ENCODE results near the gene RRP8.

RRP8 gene

DNA sequence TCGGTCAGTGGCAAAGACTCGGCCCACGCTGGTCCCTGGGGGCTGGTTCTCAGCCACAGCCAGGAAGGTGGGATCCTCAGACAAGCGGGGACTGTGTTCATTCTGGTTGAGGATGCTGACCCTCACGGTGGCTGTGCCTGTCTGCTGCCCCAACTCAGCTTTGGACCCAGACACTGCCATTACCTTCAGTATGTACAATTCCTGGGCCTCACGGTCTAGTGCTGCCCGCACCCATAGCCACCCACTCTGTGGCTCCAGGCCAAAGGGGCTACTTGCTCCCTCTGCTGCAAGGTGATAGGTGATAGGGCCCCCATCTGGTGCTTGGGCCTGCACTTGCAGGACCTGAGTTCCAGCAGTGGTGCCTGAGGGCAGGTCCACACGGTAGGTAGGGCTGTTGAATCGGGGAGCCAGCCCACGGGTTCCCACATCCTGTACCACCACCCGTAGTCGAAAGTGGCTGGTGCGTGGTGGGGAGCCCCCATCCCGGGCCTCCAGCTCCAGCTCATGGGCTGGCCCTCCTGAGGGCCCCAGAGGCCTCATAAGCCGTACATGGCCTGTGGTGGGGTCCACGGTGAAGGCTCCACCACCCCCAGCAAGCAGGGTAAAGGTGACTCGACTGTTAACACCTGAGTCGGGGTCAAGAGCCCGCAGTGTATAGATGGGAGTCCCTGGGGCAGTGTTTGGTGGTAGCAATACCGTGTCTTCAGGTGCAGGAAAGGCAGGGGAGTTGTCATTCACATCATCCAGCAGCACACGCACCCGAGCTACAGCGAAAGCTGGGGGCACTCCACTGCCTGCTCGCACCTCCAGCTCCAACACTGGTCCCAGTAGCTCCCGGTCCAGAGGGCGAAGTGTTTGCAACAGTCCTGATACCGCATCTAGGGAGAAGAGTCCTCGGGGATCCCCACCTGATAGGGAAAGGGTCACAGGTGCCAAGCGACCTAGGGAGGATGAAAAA is 29.0 kb upstream of the RRP8 start:
- DNase-seq = no peak

- no peak for DNase-seq
Measured at GRCh38 chr11:6631361-6631890, 28.0 kb upstream of the RRP8 start.

DNA sequence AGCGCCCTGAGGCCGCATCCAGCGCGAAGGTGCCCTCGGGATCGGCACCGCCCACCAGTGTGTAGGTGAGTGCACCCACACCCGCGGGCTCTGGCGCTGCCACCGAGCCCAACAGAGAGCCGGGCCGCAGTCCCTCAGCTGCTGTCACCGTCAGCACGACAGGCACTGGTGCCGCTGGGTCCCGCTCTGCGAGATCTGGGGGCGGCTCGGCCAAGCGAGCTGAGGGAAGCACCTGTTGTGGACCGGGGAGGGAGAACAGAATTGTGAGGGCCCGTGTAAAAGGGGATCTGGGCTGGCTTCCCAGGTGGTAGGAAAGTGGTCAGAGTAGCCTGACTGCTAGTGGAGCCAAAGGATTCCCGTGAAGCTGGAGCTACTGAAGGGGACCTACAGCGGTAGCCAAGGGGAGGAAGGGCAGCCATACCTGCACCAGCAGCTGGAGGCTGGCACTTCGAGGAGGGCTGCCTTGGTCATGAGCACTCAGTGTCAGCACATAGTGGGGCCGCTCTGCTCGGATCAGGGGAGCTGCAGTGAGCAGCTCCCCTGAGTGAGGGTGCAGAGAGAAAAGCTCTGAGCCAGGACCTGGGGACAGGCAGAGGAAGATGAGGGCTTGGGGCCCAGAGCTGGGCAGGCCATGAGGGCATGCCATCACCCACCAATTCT is 27.3 kb upstream of the RRP8 start:
- no peak for DNase-seq

- DNase-seq = no peak
Measured at GRCh38 chr11:6629892-6630631, 26.6 kb upstream of the RRP8 start.

DNA sequence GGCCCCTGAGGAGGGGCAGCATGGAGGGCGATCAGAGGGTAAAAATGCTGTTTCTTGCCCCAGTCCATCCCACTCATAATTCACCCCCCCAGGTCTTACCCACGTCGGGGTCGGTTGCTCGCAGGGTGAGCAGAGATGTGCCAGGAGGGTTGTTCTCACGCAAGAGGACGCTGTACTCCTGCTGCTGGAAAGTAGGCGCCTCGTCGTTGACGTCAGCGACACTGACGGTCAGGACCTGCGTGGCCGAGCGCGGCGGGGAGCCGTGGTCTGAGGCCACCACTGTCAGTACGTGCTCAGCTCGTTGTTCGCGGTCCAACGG is 26.1 kb upstream of the RRP8 start:
- DNase-seq = no peak

- no peak for DNase-seq
Measured at GRCh38 chr11:6628526-6628925, 25.1 kb upstream of the RRP8 start.

DNA sequence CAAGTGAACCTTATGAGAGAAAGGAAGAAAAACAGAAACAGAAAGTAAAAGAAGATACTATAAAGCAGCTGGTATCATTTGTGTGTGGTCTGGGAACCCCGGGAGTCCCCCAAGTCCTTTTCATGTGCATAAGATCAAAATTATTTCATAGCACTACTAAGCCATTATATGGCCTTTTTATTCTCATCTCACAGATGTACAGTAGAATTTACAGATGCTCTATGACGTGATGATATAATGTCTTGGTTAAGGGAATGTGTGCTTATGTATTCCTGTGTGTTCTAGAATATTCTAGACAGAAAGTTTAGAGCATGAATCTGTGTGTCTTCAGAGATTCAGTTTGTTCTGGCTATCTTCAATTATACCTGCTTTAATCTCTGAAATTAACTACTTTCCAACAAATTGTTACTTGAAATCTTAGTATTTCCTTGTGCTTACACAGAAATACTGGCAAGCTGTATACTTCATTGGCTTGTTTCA is 24.4 kb upstream of the RRP8 start:
- DNase-seq = no peak

DNA sequence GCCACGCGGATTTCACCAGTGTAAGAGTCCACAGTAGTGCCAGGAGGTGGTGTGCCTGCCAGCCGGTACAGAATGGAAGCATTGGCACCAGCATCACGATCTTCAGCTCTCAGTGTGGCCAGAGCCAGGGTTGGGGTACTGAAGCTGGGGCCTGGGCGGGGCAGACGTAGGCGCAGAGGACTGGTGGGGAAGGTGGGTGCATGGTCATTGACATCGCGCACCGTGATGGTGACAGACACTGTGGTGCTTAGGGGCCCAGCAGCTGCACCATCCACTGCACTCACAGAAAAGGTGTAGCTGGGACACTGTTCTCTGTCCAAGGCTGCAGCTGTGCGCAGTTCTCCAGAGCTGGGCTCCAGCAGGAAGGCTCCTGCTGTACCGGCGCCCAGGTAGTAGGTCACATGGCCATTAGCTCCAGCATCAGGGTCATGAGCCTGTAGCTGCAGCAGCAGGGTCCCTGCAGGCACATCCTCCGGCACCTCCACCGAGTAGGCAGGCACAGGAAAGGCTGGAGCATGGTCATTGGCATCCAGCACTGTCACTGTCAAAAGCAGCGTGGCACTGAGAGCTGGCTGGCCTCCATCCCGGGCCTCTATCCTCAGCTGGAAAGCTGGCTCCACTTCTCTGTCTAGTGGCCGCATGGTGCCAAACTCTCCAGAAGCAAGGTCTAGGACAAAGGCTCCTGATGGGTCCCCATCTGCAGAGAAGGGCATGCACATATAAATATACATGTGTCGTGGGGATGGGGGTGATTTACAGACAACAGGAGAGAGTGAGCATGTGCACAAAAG is 23.8 kb upstream of the RRP8 start:
- no peak for DNase-seq

DNA sequence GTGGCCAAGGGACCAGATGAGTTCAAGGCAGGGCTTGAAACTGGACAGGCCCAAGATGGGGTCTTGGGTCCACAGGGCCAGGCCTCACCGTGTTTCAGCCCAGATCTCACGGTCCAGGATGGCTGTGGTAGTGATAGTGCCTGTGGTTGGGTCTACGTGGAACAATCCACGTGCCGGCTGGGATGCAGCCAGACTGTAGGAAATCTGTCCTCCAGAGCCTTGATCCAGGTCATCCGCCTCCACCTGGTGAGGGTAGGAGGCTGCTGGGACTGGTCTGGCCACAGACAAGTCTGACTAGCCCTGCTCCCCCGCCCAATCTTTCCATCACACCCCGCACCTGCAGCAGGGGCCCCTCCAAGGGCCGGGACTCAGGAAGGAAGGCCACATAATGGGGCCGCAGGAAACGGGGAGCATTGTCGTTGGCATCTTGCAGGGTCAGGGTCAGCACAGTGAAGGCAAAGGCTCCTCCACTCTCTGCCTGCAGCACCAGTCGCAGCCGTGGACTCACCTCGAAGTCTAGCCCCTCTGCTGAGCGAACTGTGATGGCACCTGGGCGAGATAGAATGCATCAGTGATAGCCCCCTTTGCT is 22.5 kb upstream of the RRP8 start:
- DNase-seq = no peak

GRCh38 chr11:6625156-6625831 is 21.9 kb upstream of the RRP8 start:
- DNase-seq = no peak

GRCh38 chr11:6623391-6624363 is 20.3 kb upstream of the RRP8 start:
- no peak for DNase-seq

DNA sequence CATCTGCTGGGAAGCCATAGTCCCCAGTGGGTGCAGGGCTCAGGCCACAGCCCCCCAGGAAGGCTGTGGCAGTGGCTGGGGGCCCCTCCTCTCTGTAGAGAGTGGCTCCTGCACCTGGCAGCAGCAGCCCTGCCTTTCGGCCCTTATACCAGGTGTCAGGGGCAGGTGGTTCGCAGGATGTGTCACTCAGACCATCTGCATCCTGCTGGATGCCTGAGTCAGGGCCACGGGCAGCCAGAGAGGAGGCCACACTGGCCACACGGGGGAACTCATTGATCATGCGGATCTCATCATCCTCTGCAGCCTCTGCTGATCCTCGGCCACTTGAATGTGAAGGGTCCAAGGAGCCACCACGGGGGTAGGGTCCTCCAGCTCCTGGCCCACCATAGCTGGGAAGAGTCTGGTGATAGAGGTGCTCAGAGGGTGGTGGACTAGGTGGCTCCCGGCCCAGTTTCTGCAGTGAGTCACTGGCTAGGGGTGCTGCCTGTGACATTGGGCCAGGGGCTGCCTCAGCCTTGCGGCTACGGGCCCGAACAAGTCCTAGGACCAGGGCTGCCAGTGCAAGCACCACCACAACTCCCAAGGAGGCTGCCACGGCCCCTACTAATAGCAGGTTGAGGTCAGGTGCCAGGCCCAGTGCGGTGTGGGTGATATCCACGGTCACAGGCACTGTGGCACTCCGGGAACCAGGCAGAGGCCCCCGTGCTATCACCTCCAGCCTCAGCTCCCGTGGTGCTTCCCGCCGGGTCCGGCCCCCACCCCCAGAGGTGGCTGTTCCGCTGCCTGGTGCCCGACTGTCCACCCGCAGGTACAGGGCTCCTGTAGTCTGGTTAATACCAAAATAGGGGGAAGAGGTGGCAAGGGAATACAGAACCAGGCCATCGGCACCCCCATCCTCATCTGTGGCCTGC is 19.1 kb upstream of the RRP8 start:
- no peak for DNase-seq

GRCh38 chr11:6621711-6622211 is 18.3 kb upstream of the RRP8 start:
- DNase-seq = no peak

DNA sequence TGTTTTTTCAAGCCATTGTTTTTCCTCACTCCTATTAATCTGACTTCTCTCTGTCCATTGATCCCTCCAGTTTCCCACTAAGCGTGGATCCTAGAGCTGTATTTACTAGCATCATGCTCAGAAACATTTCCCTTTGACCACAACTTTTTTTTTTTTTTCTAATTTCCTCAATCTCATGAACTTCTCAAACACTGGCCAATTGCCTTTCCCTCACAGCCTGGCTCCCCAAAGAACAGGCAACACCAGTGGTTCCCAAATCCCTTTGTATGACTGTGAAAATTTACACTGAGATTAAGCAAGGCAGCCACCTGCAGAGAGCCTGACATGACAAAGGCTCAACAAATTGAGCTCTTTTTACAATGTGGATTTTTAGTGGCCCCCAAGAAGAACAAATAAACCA is 17.2 kb upstream of the RRP8 start:
- DNase-seq = no peak

DNA sequence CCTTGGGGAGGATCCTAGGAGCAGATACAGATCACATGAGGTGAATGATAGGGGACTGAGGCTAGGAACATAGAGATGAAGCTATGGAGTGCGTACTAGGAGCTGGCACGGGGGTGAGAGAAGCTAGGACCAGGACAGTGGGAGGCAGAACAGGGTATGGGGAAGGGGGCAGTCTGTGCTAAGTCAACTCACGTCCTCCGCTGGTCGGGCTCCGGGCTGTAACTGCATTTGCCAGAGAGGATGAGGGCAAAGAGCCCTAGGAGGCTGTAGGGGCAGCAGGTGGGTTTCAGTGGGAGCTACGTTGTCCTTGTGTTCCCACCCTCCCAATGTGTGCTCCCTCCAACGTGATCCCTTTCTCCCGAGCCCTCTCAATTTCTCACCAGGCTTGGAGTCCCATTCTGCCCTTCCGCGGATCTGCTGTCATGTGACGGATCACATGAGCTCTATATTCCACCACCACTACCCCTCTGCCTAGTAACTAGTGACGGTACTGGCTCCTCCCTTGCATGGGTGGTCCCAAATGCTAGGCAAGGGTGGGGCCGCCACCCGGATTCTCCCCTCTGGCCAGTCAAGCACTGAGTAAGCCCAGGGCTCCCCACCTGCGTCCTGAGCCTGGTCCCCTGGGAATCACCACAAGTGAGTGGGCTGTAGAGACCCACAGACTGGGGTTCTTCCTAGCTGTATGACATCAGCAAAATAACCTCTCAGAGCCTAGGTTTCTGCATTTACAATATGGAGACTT is 15.8 kb upstream of the RRP8 start, which contains the start of gene TPP1:
Gene TPP1, minus strand, starts transcription at position 419 of the 742 bp plus-strand sequence. Its CDS starts 22 bp downstream, at position 397.
- peak; percentile 76 for DNase-seq

- no peak for DNase-seq
Measured at GRCh38 chr11:6618117-6619003, 14.9 kb upstream of the RRP8 start.

GRCh38 chr11:6617315-6617781 is 13.9 kb upstream of the RRP8 start:
- no peak for DNase-seq

Measured in NCI-H1048 (cell line).